ENCODE results near the gene TTLL11. TPM values are rescaled to one million over a fixed set of nuclear protein-coding genes. Genes with fewer than 3 reads are reported as not detected.

The TTLL11 gene
- total RNA-seq, 2 experiments from 2014 or later, result 3.3 to 6.9 TPM

DNA sequence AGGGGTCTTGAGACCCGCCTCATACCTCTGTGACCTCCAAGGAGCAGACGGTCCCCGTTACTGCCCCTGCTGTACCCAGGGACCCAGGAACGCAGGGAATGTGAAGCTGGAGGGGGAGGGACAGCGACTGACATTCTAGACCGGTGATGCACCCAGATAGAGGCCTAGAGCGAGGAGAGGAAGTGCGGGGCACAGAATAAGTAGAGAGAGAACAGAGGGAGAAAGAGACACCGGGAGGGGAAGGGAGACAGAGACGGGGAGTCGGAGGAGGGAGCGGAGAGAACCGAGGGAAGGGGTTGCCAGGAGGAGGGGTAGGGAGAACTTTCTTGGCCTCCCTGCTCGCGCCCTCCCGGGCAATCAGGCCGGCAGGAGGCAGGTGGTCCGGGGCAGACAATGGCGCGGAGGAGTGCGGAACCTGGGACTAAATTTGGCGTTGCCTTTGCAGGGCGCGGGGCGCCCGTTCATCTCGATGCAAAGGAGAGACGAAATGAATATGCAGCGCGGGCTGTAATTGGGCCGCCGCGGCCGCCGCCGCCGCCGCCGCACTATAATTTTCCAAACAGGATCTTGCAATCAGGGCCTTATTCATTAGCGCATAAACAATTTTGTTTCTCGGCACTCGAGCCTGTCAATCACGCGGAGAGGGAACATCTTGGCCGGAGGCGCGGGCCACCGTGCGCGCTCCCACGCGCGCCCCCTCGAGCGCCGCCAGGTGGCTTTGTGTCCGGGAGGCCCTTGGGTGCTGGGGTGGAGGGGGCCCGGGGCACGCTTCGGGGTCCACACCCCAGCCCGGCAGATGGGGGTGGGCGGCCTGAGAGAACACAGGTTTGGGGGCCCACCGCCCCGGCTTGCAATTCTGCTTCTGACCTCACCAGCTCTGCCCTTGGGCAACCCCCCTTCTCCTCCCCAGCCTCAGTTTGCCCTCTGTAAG lies 33.5 kb upstream of the TTLL11 start:
- Histone ChIP-seq H3K9me3 (ENCODE audit: low read length) (no peaks in the 10 kb centered on the region), H3K27ac (ENCODE audit: low read depth, low read length, poor library complexity, severe bottlenecking) (no peak overlapping the region), H3K4me1 (ENCODE audit: insufficient read depth, low read length, poor library complexity, severe bottlenecking) (peaks cover 5% of the 10 kb centered on the region), H3K79me2 (ENCODE audit: insufficient read depth, low read depth, low read length) (no peaks in the 10 kb centered on the region), H3K9me2 (ENCODE audit: insufficient read depth, low read length) (no peaks in the 10 kb centered on the region), H2AFZ (ENCODE audit: low read length) (no peak overlapping the region), H3K4me2 (ENCODE audit: low read length) (no peak overlapping the region), H4K20me1 (ENCODE audit: insufficient read depth, low read length) (no peaks in the 10 kb centered on the region), H3K4me3 (ENCODE audit: low read depth, low read length, poor library complexity, severe bottlenecking) (no peak overlapping the region), H3K36me3 (ENCODE audit: insufficient read depth, low read length) (no peaks in the 10 kb centered on the region)
- no peak for TF ChIP-seq EZH2phosphoT487 (IDR thresholded peaks at IDR 0.05; ENCODE audit: borderline replicate concordance, low read depth, low read length)
- TF ChIP-seq, protein P1, sequence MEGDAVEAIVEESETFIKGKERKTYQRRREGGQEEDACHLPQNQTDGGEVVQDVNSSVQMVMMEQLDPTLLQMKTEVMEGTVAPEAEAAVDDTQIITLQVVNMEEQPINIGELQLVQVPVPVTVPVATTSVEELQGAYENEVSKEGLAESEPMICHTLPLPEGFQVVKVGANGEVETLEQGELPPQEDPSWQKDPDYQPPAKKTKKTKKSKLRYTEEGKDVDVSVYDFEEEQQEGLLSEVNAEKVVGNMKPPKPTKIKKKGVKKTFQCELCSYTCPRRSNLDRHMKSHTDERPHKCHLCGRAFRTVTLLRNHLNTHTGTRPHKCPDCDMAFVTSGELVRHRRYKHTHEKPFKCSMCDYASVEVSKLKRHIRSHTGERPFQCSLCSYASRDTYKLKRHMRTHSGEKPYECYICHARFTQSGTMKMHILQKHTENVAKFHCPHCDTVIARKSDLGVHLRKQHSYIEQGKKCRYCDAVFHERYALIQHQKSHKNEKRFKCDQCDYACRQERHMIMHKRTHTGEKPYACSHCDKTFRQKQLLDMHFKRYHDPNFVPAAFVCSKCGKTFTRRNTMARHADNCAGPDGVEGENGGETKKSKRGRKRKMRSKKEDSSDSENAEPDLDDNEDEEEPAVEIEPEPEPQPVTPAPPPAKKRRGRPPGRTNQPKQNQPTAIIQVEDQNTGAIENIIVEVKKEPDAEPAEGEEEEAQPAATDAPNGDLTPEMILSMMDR (conservative IDR thresholded peaks at IDR 0.05; ENCODE audit: low read length), result 0 out of 2 replicates have a peak, but pooled peaks have one; percentile 12
- intact Hi-C loops (cut with micrococcal nuclease; ENCODE audit: unreplicated experiment), result no loop called here
- no peak for DNase-seq (ENCODE audit: low spot score)
- POLR2A ChIA-PET, result interaction anchor here (0.6 kb wide), 1 partner anchor 697 kb away, joined by 8 read pairs; no protein-coding TSS in a partner anchor
- CTCF ChIA-PET (ENCODE audit: unreplicated experiment), result interaction anchor here (2.5 kb wide), 1 partner anchor 224 kb away, joined by 26 read pairs; no protein-coding TSS in a partner anchor
- BruUV-seq (replicated peaks), result no TSS peak

DNA sequence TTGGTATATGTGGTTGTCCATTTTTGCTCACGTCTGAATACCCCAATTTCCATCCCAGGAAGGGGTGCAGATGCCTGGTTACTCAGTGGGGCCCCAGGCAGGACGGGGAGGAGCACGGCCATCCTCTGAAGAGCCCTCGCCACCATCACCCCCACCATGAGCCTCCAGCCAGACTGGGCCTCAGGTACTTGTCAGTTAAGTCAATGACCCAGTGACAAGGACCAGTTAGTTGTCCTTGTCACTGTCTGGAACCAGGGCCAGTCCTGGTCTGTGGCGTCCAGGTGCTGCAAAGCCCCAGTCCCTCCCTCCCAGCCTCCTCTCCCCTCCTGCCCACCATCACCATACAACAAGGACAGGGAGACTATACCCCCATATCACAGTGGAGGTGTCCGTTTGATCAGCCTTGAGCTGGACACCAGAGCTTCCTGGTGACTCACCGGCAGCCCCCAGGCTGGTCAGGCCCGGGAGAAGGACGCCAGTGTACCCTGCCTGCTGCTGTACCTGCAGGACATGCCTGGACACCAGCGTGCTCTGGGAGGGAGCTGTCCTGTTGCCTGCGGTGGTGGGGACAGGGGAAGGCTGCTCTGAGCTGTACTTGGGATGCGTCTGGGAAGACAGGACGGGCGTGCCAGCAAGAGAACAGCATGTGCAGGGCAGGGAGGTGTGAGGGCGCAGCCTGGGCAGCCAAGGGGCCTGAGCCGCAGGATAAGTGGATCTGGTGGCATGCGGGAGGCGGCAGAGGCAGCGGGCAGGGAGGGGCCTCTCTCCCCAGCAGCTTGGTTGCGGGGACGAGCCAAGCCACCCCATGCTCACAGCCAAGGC lies 32.6 kb upstream of the TTLL11 start:
- no peaks in the 10 kb centered on the region for H3K9me2 ChIP-seq (ENCODE audit: insufficient read depth, low read length)
- TF ChIP-seq, protein P1 (conservative IDR thresholded peaks at IDR 0.05; ENCODE audit: low read length), result peak; percentile 49; the same call in 1 of the 2 replicates
- TF ChIP-seq EZH2phosphoT487 (IDR thresholded peaks at IDR 0.05; ENCODE audit: borderline replicate concordance, low read depth, low read length), result no peak
- H3K36me3 ChIP-seq (ENCODE audit: insufficient read depth, low read length), result no peaks in the 10 kb centered on the region
- H3K4me1 ChIP-seq (ENCODE audit: insufficient read depth, low read length, poor library complexity, severe bottlenecking), result peaks cover 5% of the 10 kb centered on the region
- no peak overlapping the region for H2AFZ ChIP-seq (ENCODE audit: low read length)
- no peaks in the 10 kb centered on the region for H3K79me2 ChIP-seq (ENCODE audit: insufficient read depth, low read depth, low read length)
- no peak overlapping the region for H3K4me3 ChIP-seq (ENCODE audit: low read depth, low read length, poor library complexity, severe bottlenecking)
- H3K27ac ChIP-seq (ENCODE audit: low read depth, low read length, poor library complexity, severe bottlenecking), result no peak overlapping the region
- ChIA-PET CTCF (ENCODE audit: unreplicated experiment) (interaction anchor here (0.8 to 2.5 kb wide), 5 partner anchors 27 to 227 kb away, joined by 3 to 26 read pairs (median 5); partner anchors contain the start of genes MRRF, NDUFA8 and RBM18), POLR2A (interaction anchor here (1.6 kb wide), 1 partner anchor 225 kb away, joined by 5 read pairs; no protein-coding TSS in a partner anchor)
- no peaks in the 10 kb centered on the region for H3K9me3 ChIP-seq (ENCODE audit: low read length)
- no peaks in the 10 kb centered on the region for H4K20me1 ChIP-seq (ENCODE audit: insufficient read depth, low read length)
- DNase-seq (ENCODE audit: low spot score), result no peak
- no TSS peak for BruUV-seq (replicated peaks)
- no peak overlapping the region for H3K4me2 ChIP-seq (ENCODE audit: low read length)
- intact Hi-C loops (cut with micrococcal nuclease; ENCODE audit: unreplicated experiment), result loop anchor here (1.0 kb wide), 1 partner anchor 225 kb away; no protein-coding TSS in a partner anchor
